AML-193 (cell line): ENCODE results near the gene KLHL41.

ENCODE experiments used
- DNase-seq, 2 experiments: peaks; one replicate each; lab custom pipeline; 2025; lab: John Stamatoyannopoulos, UW

KLHL41 gene

DNA sequence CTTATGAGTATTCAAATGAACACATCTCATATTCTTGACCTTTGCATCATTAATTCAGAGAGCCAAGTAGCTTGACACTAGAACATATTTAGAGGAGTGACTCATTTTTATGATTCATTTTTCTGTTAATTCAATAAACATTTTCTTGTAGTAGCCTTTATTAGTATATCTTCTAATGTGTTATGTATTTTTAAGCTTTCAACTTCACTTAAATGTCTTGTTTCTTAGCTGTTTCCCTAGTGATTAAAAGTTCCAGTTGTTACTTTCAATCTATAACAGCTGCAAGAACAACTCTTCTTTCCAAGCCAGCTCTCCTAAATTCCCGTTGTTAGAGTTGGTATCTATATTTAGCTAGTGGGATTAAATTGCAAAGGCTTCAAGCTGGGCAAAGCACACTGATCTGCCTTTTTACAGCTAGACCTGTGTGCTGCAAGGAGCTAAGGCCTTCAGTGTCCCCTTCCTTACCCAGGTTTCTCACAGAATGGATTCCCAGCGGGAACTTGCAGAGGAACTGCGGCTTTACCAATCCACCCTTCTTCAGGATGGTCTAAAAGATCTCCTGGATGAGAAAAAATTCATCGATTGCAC, at the start of gene KLHL41:
KLHL41 (plus strand) TSS at position 405 of the 588 bp plus-strand sequence; CDS start at position 482, 77 bp downstream.
- no peak for DNase-seq

DNA sequence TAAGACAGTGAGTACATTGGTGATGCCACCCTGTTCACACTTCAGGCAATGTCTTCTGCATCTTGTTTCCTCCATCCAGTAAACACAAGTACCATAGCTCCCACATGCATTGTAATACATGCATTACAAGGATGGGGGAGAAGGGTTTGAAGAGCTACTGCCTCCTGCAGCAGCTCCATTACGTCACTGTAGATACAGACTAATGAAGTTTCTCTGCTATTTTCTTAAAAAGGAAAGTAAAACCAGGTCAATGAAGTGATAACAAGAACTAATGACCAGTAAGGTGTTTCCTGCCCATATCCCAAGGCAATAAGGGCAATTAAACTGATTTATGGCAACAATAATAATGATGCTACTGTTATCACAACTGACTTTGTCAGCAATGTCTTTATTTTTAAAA, 48.4 kb upstream of the KLHL41 start:
- DNase-seq = no peak

DNA sequence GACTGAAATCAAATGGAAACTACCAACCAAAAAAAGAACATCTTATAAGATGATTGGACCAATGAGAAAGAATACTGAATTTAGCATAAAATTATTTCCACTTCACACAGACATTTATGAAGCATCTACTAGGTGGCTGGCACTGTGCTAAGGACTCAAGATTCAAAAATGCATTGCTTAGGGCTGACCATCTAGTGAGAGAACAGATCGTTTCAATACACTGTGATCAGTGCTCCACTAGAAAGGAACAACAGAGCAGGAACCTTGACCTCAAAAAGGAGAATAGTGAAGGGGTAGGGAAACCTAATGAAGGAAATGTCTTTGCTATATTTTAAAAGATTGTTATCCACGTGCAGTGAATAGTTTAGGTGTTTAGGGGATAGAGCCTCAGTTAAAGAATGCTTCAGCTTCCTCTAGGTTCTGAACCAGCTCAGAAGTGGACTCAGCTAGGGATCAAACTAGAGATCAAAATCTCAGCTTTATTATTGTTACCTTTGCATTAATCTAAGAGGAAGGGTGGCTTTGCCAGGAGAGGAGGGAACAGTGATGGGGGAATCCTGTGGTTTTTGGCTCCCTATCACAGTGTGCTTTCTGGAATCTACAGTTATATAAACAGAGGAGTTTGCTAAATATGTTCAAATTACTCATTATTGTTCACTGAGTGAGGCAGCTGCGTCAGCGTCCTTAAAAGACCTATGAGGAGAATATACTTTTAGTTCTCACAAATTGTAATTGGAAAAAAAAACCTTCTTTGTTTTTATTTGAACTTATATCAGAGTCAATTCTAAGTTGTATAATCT, 46.4 kb upstream of the KLHL41 start:
- no peak for DNase-seq

DNA sequence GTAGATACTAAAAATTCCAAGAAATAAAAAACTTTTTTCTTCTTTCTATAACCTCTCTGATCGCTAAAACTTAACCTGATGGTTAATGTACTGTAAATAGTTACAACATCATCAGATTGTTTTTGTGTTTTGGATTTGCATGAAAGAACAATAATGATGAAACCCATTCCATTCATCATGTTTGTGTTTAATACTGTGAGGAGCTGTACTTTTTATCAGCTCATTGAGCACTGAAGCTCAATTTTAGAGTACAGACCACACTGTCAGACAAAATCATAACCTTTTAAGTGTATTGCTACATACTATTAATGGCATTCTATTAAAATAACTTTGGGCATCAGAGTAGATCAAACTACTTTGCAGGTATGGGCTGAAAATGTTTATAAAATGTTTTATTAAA, 45.0 kb upstream of the KLHL41 start:
- no peak for DNase-seq

DNA sequence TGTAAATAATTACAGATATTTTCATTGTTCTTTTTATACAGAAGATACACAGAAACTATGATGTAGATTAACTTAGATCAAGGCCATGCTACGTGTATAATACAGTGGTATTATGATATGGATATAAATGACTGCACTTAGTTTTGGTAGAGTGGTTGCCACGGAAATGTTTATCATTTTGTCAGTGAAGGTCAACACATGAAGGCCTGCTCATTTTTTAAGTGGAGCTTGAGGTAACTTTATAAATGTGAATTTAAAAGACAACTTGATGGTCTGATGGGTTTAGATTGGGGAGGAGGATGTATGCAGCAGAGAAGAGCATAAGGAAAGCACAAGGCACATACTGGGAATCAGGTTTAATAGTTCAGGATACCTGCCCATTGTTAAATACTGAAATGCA, 44.6 kb upstream of the KLHL41 start:
- peak; percentile 15 to 46 for DNase-seq

DNA sequence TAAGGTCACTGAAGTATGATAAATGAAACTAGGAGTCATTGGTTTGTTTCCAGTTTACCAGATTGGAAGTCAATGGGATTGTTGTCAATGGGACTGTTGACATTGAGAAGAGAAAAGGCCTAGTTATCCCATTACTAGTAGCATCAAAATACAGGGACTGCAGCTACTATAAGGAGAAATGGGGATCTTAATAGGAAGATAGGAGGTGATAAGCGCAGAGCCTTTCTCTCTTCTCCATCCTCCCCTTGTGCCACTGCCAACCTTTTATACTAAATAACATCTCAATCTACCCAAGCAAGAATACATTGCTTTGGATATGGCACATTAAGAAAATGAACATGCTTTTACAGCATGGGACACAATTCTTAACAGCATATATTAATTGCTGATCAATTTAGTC, 40.7 kb upstream of the KLHL41 start:
- no peak for DNase-seq

DNA sequence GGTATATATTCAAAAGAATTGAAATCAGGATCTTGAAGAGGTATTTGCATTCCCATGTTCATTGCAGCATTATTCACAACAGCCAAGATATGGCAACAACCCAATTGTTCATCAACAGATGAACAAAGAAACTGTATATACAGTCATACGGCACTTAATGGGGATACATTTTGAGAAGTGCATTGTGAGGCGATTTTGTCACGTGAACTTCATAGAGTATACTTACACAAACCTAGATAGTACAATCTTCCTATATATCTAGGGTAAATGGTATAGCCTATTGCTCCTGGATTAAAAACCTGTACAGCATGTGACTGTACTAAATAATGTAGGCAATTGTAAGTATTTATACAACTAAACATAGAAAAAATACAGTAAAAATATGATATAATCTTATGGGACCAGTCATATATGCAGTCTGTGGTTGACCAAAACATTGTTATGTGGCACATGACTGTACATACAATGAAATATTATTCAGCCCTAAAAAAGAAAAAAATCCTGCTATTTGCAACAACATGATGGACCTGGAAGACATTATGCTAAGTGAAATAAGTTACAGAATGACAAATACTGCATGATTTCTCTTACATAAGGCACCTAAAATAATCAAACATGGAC, 39.4 kb upstream of the KLHL41 start:
- DNase-seq = no peak

DNA sequence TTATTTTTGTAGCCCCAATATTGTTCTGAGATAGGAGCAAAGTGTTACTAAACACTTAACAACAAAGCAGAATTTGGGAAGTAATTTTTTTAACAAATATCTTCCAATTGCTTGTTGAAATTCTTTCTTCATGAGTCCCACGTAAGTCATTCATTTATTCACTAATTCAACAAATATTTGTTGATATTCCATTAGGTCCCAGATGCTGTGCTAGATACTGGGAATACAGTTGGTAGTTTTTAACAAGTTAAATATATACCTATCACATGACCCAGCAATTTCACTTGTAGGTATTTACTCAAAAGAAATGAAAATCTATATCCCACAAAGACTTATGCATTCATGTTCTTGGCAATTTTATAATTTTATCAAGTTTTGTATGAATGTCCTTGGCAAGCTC, 37.3 kb upstream of the KLHL41 start:
- DNase-seq = no peak

DNA sequence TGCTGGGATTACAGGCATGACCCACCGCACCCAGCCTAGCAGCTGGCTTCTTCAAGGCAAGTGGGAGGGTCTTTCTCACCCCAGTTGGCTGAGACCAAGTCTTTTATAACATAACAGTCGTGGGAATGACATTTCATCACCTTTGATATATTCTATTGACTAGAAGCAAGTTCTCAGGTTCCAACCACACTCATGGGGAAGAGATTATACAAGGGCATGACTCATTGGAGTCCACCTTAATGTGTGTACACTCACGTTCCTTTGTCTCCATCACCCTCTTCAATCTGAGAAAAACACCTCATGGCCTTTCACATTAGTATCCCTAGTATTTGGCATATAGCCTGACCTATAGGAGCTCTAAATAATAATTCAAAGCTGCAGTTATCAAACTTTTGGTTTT, 33.0 kb upstream of the KLHL41 start:
- no peak for DNase-seq

DNA sequence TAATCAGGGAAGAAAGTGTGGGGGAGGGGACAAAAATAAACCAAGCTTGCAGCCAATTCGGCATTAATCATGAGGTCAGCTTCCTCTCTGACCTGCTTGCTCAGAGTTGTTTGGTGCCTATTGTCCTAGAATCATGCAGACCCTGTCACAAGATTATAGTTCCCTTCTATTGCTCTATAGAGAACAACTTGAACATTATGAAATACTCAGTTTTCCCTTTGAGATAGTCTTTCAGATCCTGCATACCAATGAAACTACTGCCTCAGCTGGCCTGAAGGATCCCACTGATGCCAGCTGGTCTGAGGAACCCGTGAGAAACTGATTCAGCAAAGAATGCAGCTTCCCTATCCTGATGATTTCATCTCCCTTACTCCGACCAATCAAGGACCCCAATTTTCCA, 31.2 kb upstream of the KLHL41 start:
- peak in 1 of 2 experiments; percentile 6 for DNase-seq

DNA sequence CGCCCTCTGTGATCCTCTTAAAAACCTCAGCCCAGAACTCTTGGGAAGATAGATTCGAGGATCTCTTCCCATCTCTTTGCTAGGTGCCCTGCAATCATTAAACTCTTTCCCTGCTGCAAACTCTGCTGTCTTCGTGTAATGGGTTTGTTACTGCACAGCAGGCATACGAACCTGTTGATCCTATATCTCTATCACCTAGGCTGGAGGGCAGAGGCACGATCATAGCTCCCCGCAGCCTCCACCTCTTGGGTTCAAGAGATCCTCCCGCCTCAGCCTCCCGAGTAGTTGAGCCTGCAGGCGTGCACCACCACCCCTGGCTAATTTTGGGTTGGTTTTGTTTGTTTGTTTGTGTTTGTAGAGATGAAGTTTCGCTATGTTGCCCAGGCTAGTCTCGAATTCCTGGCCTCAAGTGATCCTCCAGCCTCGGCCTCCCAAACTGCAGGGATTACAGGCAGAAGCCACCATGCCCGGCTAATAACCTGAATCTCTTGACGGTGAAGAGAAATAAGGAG, 30.7 kb upstream of the KLHL41 start:
- no peak for DNase-seq

DNA sequence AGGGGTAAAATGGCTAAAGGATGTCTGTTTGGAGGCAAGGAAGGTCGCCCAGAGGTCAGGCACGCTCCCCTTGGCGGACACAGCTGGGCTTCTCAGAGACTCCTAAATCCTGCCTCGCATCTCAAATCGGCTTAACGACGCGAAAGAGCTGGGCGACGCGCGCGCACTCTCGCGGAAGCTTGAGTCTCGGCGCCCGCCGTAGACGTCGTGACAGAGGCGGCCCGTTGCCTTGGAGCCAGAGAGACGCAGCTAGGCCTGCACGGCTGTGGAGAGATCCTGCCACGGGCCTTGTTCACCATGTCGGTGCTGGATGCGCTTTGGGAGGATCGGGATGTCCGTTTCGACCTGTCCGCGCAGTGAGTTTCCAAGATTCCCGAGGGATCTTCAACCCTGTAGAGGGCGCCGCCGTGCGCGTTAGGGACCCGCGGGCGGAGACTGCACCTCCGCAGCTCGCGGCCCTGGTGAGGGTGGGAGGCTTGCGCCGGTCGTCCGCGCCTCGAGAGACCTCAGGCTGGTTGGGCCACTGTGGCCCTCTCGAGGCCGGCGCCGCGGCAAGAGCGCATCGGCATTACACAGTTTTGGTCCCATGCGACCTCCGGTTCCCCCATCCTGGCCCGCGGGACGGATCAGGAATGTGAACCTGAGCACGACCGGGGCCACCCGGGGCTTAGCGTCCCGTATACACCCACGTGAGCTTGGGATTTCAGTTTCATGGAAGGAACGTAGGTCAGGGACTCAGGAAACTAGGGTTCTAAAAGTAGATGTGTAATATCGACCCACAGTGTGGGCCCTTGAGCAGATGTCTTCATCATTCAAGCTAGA, 30.0 kb upstream of the KLHL41 start, which contains the start of gene BBS5:
BBS5 (plus strand) TSS at position 238 of the 822 bp plus-strand sequence; CDS start at position 298, 60 bp downstream.
- peak; percentile 77 to 86 for DNase-seq

DNA sequence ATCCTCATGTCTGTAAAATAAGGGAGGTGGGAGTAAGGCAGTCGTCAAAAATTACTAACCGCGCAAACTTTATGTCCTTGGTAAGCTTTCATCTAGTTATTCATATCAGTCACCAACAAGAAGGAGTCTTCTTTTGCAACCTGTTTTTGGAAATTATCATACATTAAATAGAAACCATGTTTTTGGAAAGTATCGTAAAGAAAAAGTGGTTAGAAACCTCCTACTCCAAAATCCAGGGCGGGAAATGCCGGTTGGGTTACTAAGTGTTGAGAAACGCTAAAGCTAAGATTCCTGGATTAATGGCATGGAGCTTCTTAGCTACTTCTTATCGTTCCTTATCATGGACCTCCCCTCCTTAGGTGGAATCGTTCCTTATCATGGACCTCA, 29.4 kb upstream of the KLHL41 start:
- no peak for DNase-seq

DNA sequence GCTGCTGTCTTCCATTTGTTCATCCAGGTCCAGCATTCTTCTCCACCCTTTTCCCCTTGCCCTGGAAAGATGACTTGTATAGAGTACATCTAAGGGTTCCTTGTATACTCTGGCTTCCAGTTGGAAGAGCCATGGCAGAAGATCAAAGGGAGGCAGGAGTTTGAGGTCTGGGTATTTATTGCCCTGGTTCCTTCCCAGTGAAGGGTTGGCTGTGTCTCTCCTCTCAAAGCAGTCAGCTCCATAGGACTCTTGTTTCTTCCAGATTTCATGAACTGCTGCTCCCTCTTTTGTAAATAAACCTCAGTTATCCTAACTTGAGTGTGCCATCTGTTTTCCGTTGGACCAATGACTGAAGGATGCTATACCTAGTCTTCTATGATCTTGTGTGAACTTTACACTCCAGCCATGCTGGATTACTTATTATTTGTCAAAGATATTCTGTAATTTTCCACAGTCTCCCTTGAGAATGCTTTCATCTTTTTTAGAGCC, 23.8 kb upstream of the KLHL41 start:
- DNase-seq = no peak

DNA sequence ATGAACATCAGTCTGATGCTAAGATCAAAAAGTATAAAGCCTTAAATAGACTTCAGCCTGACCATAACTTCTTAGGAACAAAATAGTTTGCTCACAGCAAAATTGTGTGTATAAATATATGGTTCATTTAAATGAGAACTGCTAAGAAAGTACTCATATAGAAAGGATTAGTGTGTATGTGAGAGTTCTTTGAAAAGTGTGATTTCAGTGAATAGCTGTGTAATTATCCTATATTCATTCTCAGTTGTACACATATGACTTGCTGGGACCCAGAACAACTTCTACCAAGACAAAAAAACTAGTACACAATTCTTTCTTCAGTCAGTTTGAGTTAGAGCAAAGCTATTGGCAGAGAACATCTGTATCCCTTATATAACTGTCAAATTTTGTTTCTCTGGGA, 23.0 kb upstream of the KLHL41 start:
- DNase-seq = no peak

DNA sequence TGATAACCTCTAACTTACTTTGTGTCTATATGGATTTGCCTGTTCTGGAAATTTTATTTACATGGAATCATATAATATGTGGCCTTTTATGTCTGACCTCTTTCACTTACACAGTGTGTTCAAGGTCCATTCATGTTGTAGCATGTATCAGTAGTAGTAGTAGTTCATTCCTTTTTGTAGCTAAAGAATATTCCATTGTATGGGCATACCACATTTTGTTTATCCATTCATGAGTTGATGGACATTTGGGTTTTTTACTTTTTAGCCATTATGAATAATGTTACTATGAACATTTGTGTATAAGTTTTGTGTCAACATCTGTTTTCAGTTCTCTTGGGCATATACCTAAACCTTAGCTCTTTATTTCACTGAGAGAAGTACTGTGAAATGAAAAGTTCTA, 18.7 kb upstream of the KLHL41 start:
- DNase-seq = no peak

DNA sequence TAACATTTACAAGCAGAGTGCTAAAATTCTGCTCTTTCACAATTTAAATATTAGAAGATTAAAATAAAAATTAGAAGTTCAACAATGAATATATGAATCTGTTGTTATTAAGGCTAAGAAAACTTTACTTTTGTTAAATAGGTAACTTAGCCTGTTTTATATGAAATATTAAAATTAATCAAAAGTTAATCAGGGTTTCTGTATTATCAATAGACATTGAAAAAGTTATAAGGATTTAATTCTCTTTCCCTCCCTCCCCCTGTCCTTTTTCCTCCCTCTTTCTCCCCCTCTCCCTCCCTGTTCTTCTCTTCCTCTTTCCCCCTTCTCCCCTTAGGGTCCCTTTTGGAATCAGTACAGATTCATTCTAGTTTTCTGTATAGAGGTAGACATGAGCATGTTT, 18.1 kb upstream of the KLHL41 start:
- DNase-seq = no peak

DNA sequence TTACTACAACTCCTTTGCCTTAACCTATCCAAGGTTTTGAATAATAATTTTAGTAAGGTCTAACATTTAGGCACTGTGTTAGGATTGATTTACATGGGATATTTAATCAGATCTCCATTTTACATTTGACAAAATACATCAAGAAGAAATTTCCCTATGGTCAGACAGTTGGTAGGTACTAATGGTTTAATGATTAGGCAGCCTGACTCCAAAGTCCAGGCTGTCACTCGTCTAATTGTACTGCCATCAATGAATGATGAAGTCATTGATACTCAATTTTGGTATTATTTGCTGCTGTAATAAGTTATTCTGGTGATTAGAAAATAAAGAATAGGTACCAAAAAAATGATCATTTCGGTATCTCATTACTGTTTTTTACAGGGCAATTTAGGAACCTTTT, 16.1 kb upstream of the KLHL41 start:
- no peak for DNase-seq

DNA sequence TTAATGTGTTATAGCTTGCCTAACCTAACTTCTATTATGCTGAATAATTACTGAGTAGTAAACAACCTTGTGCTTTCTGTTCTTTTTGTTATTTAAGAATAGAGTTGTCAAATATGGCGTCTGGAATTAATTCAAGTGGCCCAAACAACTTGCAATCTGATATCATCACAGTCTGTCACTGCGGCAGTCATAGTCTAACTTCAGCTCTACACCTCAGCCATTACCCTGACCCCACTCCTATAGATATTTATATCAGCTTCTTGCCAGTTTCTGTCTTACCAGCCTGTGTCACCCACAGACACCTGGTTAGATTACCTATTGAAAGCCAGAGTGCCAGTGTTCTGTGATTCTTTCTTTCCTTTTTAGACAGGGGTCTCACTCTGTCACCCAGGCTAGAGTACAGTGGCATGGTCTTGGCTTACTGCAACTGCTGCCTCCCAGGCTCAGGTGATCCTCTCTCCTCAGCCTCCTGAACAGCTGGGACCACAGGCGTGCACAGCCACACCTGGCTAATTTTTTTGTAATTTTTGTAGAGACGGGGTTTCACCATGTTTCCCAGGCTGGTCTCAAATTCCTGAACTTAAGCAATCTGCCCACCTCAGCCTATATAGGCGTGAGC, 14.1 kb upstream of the KLHL41 start:
- no peak for DNase-seq

DNA sequence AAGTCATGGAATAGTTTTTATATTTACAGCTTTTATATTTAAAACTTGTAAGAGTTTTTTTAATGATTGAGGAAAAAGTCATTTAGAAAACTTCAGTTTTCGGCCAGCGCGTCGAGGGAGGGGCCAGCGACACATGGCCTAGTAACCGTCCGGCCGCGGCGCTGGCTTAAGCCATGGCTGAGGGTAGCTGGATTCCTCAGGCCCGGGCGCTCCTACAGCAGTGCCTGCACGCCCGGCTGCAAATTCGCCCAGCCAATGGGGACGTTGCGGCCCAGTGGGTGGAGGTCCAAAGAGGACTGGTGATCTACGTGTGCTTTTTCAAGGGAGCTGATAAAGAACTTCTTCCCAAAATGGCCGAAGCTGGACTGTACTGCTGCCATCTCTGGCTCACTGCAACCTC, 4.9 kb upstream of the KLHL41 start:
- no peak for DNase-seq

DNA sequence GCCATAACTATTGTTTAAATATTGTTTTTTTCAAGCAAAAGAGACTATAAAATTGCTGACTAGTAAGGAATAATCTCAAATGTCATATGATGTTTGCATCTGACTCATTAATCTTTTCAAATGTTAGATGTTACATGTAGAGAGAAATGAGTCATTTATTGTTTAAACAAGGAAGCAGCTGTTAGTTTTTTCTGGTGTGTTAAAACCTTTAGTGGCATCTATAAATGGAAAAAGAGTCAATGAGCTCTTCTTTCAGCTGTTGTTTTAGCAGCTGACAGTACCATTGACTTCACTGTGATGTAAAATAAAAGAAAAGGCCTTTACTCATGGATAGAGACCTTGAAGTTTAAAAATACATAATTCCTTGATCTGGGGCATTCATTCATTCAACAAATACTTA, 1.8 kb upstream of the KLHL41 start:
- DNase-seq = no peak

DNA sequence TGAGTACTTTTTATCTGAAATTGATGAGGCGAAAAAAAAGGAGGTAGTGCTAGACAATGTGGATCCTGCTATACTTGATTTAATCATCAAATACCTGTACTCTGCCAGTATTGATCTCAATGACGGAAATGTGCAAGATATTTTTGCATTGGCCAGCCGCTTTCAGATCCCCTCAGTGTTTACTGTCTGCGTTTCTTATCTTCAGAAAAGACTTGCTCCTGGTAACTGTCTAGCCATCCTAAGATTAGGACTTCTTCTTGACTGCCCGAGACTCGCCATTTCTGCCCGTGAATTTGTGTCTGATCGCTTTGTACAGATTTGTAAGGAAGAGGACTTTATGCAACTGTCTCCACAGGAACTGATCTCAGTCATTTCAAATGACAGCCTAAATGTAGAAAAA, 453 bp downstream of the KLHL41 start:
- DNase-seq = no peak
